Measurements from ENCODE around the gene PIM2. TPM values are rescaled to one million over a fixed set of nuclear protein-coding genes. Genes with fewer than 3 reads are reported as not detected.

PIM2 gene
- total RNA-seq, 1 donor, result 4.3 TPM

DNA sequence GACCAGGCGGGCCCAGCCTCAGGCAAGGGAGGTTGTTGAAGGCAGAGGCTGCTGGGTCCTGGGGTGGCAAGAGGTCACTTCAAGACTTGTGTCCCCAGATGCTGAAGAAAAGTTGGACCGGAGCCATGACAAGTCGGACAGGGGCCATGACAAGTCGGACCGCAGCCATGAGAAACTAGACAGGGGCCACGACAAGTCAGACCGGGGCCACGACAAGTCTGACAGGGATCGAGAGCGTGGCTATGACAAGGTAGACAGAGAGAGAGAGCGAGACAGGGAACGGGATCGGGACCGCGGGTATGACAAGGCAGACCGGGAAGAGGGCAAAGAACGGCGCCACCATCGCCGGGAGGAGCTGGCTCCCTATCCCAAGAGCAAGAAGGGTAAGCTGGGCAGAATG, 16.7 kb downstream of the PIM2 start:
- no peaks in the 10 kb centered on the region for H3K9me3 ChIP-seq (ENCODE audit: low read depth, low read length)
- peaks cover 5% of the 10 kb centered on the region for H4K20me1 ChIP-seq (ENCODE audit: insufficient read depth, low read length)
- H3K4me2 ChIP-seq (ENCODE audit: insufficient read depth, low read length), result no peak overlapping the region
- peaks cover 12% of the 10 kb centered on the region for H3K36me3 ChIP-seq (ENCODE audit: insufficient read depth, low read length)
- H3K4me1 ChIP-seq (ENCODE audit: insufficient read depth, low read length), result peaks cover 4% of the 10 kb centered on the region
- H3K27ac ChIP-seq (ENCODE audit: low read depth, low read length), result no peak overlapping the region
- no peak overlapping the region for H2AFZ ChIP-seq (ENCODE audit: low read length)
- no peak overlapping the region for H3K4me3 ChIP-seq (ENCODE audit: insufficient read depth, low read length)
- no peaks in the 10 kb centered on the region for H3K27me3 ChIP-seq (ENCODE audit: insufficient read depth, low read length)
- DNase-seq (ENCODE audit: insufficient read length, low spot score, missing footprints), result peak; percentile 72
- TF ChIP-seq CTCF (IDR thresholded peaks at IDR 0.05; ENCODE audit: extremely low read depth, low read depth, low read length), result no peak
- peaks cover 16% of the 10 kb centered on the region for H3K79me2 ChIP-seq (ENCODE audit: insufficient read depth, low read length)

DNA sequence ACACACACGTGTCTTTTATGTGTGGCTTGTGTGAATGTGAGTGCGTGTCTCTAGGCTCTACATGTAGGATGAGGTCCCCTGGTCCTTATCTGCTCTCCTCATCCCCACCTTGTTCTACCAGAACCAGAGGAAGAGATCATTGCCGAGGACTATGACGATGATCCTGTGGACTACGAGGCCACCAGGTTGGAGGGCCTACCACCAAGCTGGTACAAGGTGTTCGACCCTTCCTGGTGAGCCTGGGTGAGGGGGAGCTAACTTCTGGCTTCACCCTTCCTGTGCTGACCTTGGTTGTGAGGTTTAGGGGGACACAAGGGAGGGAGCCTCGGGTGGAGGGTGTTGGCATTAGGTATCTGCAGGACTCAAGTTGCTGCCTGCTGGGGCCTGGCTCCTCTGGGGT, 17.8 kb downstream of the PIM2 start:
- Histone ChIP-seq H3K9me3 (ENCODE audit: low read depth, low read length) (no peaks in the 10 kb centered on the region), H3K4me2 (ENCODE audit: insufficient read depth, low read length) (no peak overlapping the region), H2AFZ (ENCODE audit: low read length) (no peak overlapping the region), H3K79me2 (ENCODE audit: insufficient read depth, low read length) (peaks cover 22% of the 10 kb centered on the region), H3K36me3 (ENCODE audit: insufficient read depth, low read length) (peaks cover 12% of the 10 kb centered on the region), H3K4me1 (ENCODE audit: insufficient read depth, low read length) (peaks cover 10% of the 10 kb centered on the region), H4K20me1 (ENCODE audit: insufficient read depth, low read length) (peaks cover 5% of the 10 kb centered on the region), H3K27me3 (ENCODE audit: insufficient read depth, low read length) (no peaks in the 10 kb centered on the region), H3K27ac (ENCODE audit: low read depth, low read length) (no peak overlapping the region), H3K4me3 (ENCODE audit: insufficient read depth, low read length) (no peak overlapping the region)
- TF ChIP-seq CTCF (IDR thresholded peaks at IDR 0.05; ENCODE audit: extremely low read depth, low read depth, low read length), result no peak
- peak; percentile 79 for DNase-seq (ENCODE audit: insufficient read length, low spot score, missing footprints)

DNA sequence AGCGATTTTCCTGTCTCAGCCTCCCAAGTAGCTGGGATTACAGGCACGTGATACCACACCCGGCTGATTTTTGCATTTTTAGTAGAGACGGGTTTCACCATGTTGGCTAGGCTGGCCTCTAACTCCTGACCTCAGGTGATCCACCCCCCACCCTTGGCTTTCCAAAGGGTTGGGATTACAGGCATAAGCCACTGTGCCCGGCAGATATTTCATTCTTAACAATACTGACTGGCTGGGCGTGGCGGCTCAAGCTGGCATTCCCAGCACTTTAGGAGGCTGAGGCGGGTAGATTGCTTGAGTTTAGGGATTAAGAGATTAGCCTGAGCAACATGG, 19.8 kb downstream of the PIM2 start:
- peaks cover 3% of the 10 kb centered on the region for H4K20me1 ChIP-seq (ENCODE audit: insufficient read depth, low read length)
- H3K36me3 ChIP-seq (ENCODE audit: insufficient read depth, low read length), result peaks cover 12% of the 10 kb centered on the region
- H3K4me2 ChIP-seq (ENCODE audit: insufficient read depth, low read length), result no peak overlapping the region
- H2AFZ ChIP-seq (ENCODE audit: low read length), result no peak overlapping the region
- TF ChIP-seq CTCF (IDR thresholded peaks at IDR 0.05; ENCODE audit: extremely low read depth, low read depth, low read length), result no peak
- H3K9me3 ChIP-seq (ENCODE audit: low read depth, low read length), result no peaks in the 10 kb centered on the region
- H3K27me3 ChIP-seq (ENCODE audit: insufficient read depth, low read length), result no peaks in the 10 kb centered on the region
- peaks cover 10% of the 10 kb centered on the region for H3K4me1 ChIP-seq (ENCODE audit: insufficient read depth, low read length)
- H3K27ac ChIP-seq (ENCODE audit: low read depth, low read length), result no peak overlapping the region
- H3K79me2 ChIP-seq (ENCODE audit: insufficient read depth, low read length), result peaks cover 31% of the 10 kb centered on the region
- no peak overlapping the region for H3K4me3 ChIP-seq (ENCODE audit: insufficient read depth, low read length)
- no peak for DNase-seq (ENCODE audit: insufficient read length, low spot score, missing footprints)

GRCh38 chrX:48897625-48898306, 21.1 kb downstream of the PIM2 start, which contains the start of the genes PQBP1 and TIMM17B:
Gene PQBP1, plus strand, starts transcription at chrX:48897930. Its CDS starts 580 bp downstream, at chrX:48898510.
Gene TIMM17B, minus strand, starts transcription at chrX:48897768. Its CDS starts 19 bp downstream, at chrX:48897749.
- H3K27me3 ChIP-seq (ENCODE audit: insufficient read depth, low read length), result no peaks in the 10 kb centered on the region
- TF ChIP-seq CTCF (IDR thresholded peaks at IDR 0.05; ENCODE audit: extremely low read depth, low read depth, low read length), result no peak
- peaks cover 31% of the 10 kb centered on the region for H3K79me2 ChIP-seq (ENCODE audit: insufficient read depth, low read length)
- H2AFZ ChIP-seq (ENCODE audit: low read length), result peak within 1 kb of the TSS; percentile 91
- peaks cover 3% of the 10 kb centered on the region for H4K20me1 ChIP-seq (ENCODE audit: insufficient read depth, low read length)
- H3K27ac ChIP-seq (ENCODE audit: low read depth, low read length), result peak within 1 kb of the TSS; percentile 91
- DNase-seq (ENCODE audit: insufficient read length, low spot score, missing footprints), result peak; percentile 96
- peaks cover 8% of the 10 kb centered on the region for H3K36me3 ChIP-seq (ENCODE audit: insufficient read depth, low read length)
- H3K9me3 ChIP-seq (ENCODE audit: low read depth, low read length), result no peaks in the 10 kb centered on the region
- peak within 1 kb of the TSS; percentile 90 for H3K4me2 ChIP-seq (ENCODE audit: insufficient read depth, low read length)
- H3K4me1 ChIP-seq (ENCODE audit: insufficient read depth, low read length), result peaks cover 10% of the 10 kb centered on the region
- H3K4me3 ChIP-seq (ENCODE audit: insufficient read depth, low read length), result peak within 1 kb of the TSS; percentile 91

All from osteoblast (primary cell).